ENCODE measurements around the gene KCNQ1OT1.

The KCNQ1OT1 gene

GRCh38 chr11:2686360-2687222, 13.2 kb downstream of the KCNQ1OT1 start:
- H3K27ac ChIP-seq (ENCODE audit: extremely low read depth, low read depth, low read length) = no peak overlapping the region
- CTCF ChIA-PET = interaction anchor here (1.1 to 1.6 kb wide), 3 partner anchors 12 to 201 kb away, joined by 3 to 6 read pairs (median 4); no protein-coding TSS in a partner anchor
- peaks cover 0 to 85% of the 10 kb centered on the region in 2 experiments; a peak in 1 of 3 replicates for H3K36me3 ChIP-seq (ENCODE audit: control insufficient read depth in 2 of 2, insufficient read depth in 1 of 2, low read length in 2 of 2)
- H3K4me1 ChIP-seq (ENCODE audit: control insufficient read depth, insufficient read depth, low read length) = no peaks in the 10 kb centered on the region
- H3K4me3 ChIP-seq (ENCODE audit: low read depth, low read length) = no peak overlapping the region
- POLR2A ChIA-PET = interaction anchor here (1.5 kb wide), 1 partner anchor 13 kb away, joined by 7 read pairs; the partner anchor contains the start of gene KCNQ1OT1
- TF ChIP-seq ELK4 (IDR thresholded peaks at IDR 0.05; ENCODE audit: borderline replicate concordance, low read depth, low read length) (no peak), PRDM10 (tag by site-specific recombination; IDR thresholded peaks at IDR 0.05) (0 out of 2 replicates have a peak, but pooled peaks have one; percentile 35)
- H3K9me3 ChIP-seq (ENCODE audit: control insufficient read depth, insufficient read depth, low read depth, low read length) = no peaks in the 10 kb centered on the region

GRCh38 chr11:2685566-2686359, 14.0 kb downstream of the KCNQ1OT1 start:
- H3K4me1 ChIP-seq (ENCODE audit: control insufficient read depth, insufficient read depth, low read length) = no peaks in the 10 kb centered on the region
- ChIA-PET POLR2A (interaction anchor here (1.5 kb wide), 1 partner anchor 14 kb away, joined by 7 read pairs; the partner anchor contains the start of gene KCNQ1OT1), CTCF (interaction anchor here (1.1 to 1.6 kb wide), 2 partner anchors 153 to 202 kb away, joined by 4 to 6 read pairs; no protein-coding TSS in a partner anchor)
- H3K4me3 ChIP-seq (ENCODE audit: low read depth, low read length) = no peak overlapping the region
- H3K36me3 ChIP-seq (ENCODE audit: control insufficient read depth in 2 of 2, insufficient read depth in 1 of 2, low read length in 2 of 2) = peaks cover 0 to 77% of the 10 kb centered on the region in 2 experiments; a peak in 1 of 3 replicates
- TF ChIP-seq ZNF658 (tag by site-specific recombination; IDR thresholded peaks at IDR 0.05) = no peak
- TF ChIP-seq ZFP3 (tag by site-specific recombination; IDR thresholded peaks at IDR 0.05; ENCODE audit: low read depth) = no peak
- TF ChIP-seq ZFP69B (tag by site-specific recombination; IDR thresholded peaks at IDR 0.05) = no peak
- no peak for TF ChIP-seq ZNF747 (tag by site-specific recombination; IDR thresholded peaks at IDR 0.05)
- TF ChIP-seq ZBTB6 (tag by site-specific recombination; IDR thresholded peaks at IDR 0.05) = no peak
- TF ChIP-seq ZNF449 (tag by site-specific recombination; IDR thresholded peaks at IDR 0.05) = no peak
- no peak for TF ChIP-seq ZNF155 (tag by site-specific recombination; IDR thresholded peaks at IDR 0.05)
- TF ChIP-seq PBX3 (CRISPR knock-in tag; IDR thresholded peaks at IDR 0.05) = no peak
- TF ChIP-seq ZNF791 (tag by site-specific recombination; IDR thresholded peaks at IDR 0.05) = no peak
- H3K27ac ChIP-seq (ENCODE audit: extremely low read depth, low read depth, low read length) = no peak overlapping the region
- no peaks in the 10 kb centered on the region for H3K9me3 ChIP-seq (ENCODE audit: control insufficient read depth, insufficient read depth, low read depth, low read length)

All from HEK293 (cell line).